ENCODE data around the gene RFXANK.
"Not testable (repeated sequence)": the region's sequence is repeated elsewhere in the genome, so short reads cannot be mapped to it uniquely, and the experiment has no call there.

Gene RFXANK

DNA sequence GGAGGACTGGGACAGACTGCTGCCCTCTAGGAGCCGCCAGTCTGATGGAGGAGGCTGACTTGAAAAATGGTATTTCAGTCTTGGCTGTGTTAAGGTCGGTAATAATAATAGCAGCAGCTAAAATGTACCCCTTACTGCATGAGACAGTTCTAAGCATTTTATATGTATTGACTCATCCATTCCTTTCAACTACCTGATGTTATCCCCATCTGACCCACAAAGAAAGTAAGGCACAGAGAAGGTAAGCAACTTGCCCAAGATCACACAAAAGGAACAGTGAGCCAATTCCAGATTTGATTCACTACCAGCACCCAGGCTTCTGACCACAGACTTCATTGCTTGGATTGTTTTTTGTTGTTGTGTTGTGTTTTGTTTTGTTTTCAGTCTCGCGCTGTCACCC, 23.7 kb downstream of the RFXANK start:
- DNase-seq (ENCODE audit: low read depth, low spot score) = no peak
- H3K4me3 ChIP-seq (ENCODE audit: low read depth, low read length) = no peak overlapping the region
- TF ChIP-seq, protein P1, sequence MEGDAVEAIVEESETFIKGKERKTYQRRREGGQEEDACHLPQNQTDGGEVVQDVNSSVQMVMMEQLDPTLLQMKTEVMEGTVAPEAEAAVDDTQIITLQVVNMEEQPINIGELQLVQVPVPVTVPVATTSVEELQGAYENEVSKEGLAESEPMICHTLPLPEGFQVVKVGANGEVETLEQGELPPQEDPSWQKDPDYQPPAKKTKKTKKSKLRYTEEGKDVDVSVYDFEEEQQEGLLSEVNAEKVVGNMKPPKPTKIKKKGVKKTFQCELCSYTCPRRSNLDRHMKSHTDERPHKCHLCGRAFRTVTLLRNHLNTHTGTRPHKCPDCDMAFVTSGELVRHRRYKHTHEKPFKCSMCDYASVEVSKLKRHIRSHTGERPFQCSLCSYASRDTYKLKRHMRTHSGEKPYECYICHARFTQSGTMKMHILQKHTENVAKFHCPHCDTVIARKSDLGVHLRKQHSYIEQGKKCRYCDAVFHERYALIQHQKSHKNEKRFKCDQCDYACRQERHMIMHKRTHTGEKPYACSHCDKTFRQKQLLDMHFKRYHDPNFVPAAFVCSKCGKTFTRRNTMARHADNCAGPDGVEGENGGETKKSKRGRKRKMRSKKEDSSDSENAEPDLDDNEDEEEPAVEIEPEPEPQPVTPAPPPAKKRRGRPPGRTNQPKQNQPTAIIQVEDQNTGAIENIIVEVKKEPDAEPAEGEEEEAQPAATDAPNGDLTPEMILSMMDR (IDR thresholded peaks at IDR 0.05; ENCODE audit: insufficient read depth, low read length, missing control alignments) = no peak
- CTCF ChIA-PET = interaction anchor here (1.4 kb wide), 1 partner anchor 10 kb away, joined by 3 read pairs; no protein-coding TSS in a partner anchor
- POLR2A ChIA-PET = no interaction called here

DNA sequence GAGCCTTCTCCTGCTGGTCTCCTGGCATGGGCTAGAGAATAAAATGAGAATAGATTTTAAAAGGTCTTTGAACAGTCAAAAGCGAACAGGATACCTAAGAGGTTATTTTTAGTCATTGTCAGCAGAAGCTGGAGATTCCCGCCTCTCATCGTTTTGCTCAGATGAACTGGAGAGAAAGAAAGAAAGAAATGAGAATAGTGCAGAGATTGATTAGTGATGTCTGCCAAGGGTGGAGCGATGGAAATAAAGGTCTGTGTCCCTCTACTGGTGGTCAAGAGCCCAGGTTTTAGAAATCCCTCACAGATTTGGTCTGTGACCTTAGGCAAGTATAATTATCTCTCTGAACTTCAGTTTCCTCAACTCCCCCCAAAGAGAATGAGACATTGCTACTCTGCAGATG, 25.0 kb downstream of the RFXANK start:
- no peak overlapping the region for H3K4me3 ChIP-seq (ENCODE audit: low read depth, low read length)
- CTCF ChIA-PET = interaction anchor here (0.6 to 1.5 kb wide), 3 partner anchors 8 to 124 kb away, joined by 3 read pairs; no protein-coding TSS in a partner anchor
- DNase-seq (ENCODE audit: low read depth, low spot score) = no peak
- POLR2A ChIA-PET = no interaction called here
- TF ChIP-seq, protein P1 (IDR thresholded peaks at IDR 0.05; ENCODE audit: insufficient read depth, low read length, missing control alignments) = no peak

DNA sequence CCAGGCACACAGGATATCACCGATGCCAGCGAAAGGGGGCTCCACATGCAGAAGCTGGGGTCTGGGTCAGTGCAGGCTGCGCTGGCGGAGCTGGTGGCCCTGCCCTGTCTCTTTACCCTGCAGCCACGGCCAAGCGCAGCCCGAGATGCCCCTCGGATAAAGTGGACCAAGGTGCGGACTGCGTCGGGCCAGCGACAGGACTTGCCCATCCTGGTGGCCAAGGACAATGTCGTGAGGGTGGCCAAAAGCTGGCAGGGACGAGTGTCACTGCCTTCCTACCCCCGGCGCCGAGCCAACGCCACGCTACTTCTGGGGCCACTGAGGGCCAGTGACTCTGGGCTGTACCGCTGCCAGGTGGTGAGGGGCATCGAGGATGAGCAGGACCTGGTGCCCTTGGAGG, 26.9 kb downstream of the RFXANK start:
- ChIA-PET CTCF (no interaction called here), POLR2A (no interaction called here)
- TF ChIP-seq, protein P1 (IDR thresholded peaks at IDR 0.05; ENCODE audit: insufficient read depth, low read length, missing control alignments) = no peak
- no peak for DNase-seq (ENCODE audit: low read depth, low spot score)
- H3K4me3 ChIP-seq (ENCODE audit: low read depth, low read length) = no peak overlapping the region

DNA sequence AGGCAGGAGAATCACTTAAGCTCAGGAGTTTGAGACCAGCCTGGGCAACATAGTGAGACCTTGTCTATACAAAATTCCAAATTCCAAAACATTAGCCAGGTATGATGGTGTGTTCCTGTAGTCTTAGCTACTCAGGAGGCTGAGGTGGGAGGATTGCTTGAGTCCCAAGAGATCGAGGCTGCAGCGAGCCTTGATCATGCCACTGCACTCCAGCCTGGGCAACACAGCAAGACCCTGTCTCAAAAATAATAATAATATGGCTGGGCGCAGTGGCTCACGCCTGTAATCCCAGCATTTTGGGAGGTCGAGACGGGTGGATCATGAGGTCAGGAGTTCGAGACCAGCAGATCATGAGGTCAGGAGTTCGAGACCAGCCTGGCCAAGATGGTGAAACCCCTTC, 28.9 kb downstream of the RFXANK start:
- H3K4me3 ChIP-seq (ENCODE audit: low read depth, low read length); CTCF ChIA-PET; POLR2A ChIA-PET; DNase-seq (ENCODE audit: low read depth, low spot score): not testable (repeated sequence)

DNA sequence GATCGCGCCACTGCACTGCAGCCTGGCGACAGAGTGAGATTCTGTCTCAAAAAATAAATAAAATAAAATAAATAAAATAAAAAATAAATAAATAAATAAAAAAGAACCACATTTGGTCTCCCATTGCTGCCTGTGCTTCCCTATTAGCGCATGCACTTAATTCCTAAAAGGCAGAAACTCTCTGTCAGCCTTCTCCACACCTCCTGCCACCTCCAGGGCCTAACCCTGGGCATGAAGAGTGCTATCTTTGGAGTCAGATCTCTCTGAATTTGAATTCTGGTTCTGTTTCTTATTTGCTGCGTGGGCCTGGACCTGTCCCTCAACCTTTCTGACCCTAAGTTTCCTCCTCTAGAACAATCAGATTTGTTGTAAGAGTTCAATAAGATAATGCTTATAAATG, 31.0 kb downstream of the RFXANK start:
- DNase-seq (ENCODE audit: low read depth, low spot score) = no peak
- POLR2A ChIA-PET = no interaction called here
- TF ChIP-seq, protein P1 (IDR thresholded peaks at IDR 0.05; ENCODE audit: insufficient read depth, low read length, missing control alignments) = no peak
- no peak overlapping the region for H3K4me3 ChIP-seq (ENCODE audit: low read depth, low read length)
- CTCF ChIA-PET = no interaction called here

DNA sequence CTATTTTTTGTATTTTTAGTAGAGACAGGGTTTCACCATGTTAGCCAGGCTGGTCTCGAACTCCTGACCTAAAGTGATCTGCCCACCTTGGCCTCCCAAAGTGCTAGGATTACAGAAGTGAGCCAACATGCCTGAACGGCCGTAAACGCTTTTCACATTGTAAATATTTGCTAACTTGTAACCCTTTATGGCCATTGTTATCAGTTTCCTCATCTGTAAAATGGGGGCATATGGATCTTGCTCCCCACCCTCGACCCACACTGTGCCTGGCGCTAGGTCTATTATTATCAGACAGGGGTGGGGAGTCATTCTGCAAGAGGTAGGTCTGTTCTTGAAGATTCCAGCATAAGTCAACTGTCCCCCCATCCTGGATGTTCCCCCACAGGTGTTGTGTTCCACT, 31.6 kb downstream of the RFXANK start:
- DNase-seq (ENCODE audit: low read depth, low spot score) = no peak
- no peak overlapping the region for H3K4me3 ChIP-seq (ENCODE audit: low read depth, low read length)
- POLR2A ChIA-PET = no interaction called here

More for the DNA sequence above, 31.6 kb downstream of the RFXANK start:
- CTCF ChIA-PET = interaction anchor here (1.5 to 3.1 kb wide), 4 partner anchors 11 to 77 kb away, joined by 4 to 16 read pairs (median 14); no protein-coding TSS in a partner anchor
- TF ChIP-seq, protein P1 (IDR thresholded peaks at IDR 0.05; ENCODE audit: insufficient read depth, low read length, missing control alignments) = no peak
